CD4-positive, alpha-beta memory T cell (primary cell): ENCODE measurements around the gene FOXB2. TPM values are rescaled to one million over a fixed set of nuclear protein-coding genes. Genes with fewer than 3 reads are reported as not detected.
A peak's percentile ranks its signal among the peaks of the same experiment; 100 is the strongest.

Experiments used
- CTCF ChIA-PET: fragments of 350-600 bp; sonication (Branson Sonifier 250); formaldehyde crosslinking; loops from one replicate; lab custom pipeline; 2021; ENCODE audit warnings: inconsistent platforms; ENCODE audit not compliant: partially characterized antibody; lab: Charles Lee
- POLR2A ChIA-PET: fragments of 350-600 bp; sonication (Branson Sonifier 250); formaldehyde crosslinking; loops from one replicate; lab custom pipeline; 2021; ENCODE audit not compliant: partially characterized antibody; lab: Charles Lee
- DNase-seq, 5 donors: peaks; one replicate each; pipeline versions ENCODE4 v3.0.0 to v3.0.0-alpha.2; 2020 to 2022; ENCODE audit warnings: mixed read lengths in 1 of 5
- H3K27ac ChIP-seq: one replicate; pipeline ENCODE4 v1.7.0; 2013; ENCODE audit warnings: low read depth, low read length
- H3K27me3 ChIP-seq: 2 replicates; pipeline ENCODE4 v1.7.0; 2013; ENCODE audit warnings: mild to moderate bottlenecking, low read length, moderate library complexity; ENCODE audit not compliant: insufficient read depth
- H3K36me3 ChIP-seq: 2 replicates; pipeline ENCODE4 v1.7.0; 2013; ENCODE audit warnings: mild to moderate bottlenecking, low read length, moderate library complexity; ENCODE audit not compliant: insufficient read depth
- H3K4me1 ChIP-seq: 2 replicates; pipeline ENCODE4 v1.7.0; 2013; ENCODE audit warnings: mild to moderate bottlenecking, low read length, moderate library complexity; ENCODE audit not compliant: insufficient read depth
- H3K4me3 ChIP-seq, 2 donors: one replicate each; pipeline ENCODE4 v1.7.0; 2013; ENCODE audit warnings: low read length in 2 of 2, mild to moderate bottlenecking in 1 of 2
- H3K9me3 ChIP-seq, 2 donors: one replicate each; pipeline ENCODE4 v1.7.0; 2013; ENCODE audit warnings: low read length in 2 of 2, control low read depth in 1 of 2; ENCODE audit not compliant: control insufficient read depth in 1 of 2
- H3K27ac Mint-ChIP-seq, 7 donors: one replicate each; pipeline ENCODE4 v1.8.0; 2020 to 2021; ENCODE audit warnings: mixed read lengths in 7 of 7, mild to moderate bottlenecking in 6 of 7, inconsistent platforms in 3 of 7, moderate library complexity in 3 of 7
- H3K27me3 Mint-ChIP-seq, 2 donors: one replicate each; pipeline ENCODE4 v1.8.0; 2020 to 2021; ENCODE audit warnings: mixed read lengths in 2 of 2
- H3K36me3 Mint-ChIP-seq, 2 donors: one replicate each; pipeline ENCODE4 v1.8.0; 2020 to 2021; ENCODE audit warnings: mixed read lengths in 2 of 2, inconsistent platforms in 1 of 2, mild to moderate bottlenecking in 1 of 2
- H3K4me1 Mint-ChIP-seq, 4 donors: one replicate each; pipeline ENCODE4 v1.8.0; 2020 to 2021; ENCODE audit warnings: mixed read lengths in 4 of 4, mild to moderate bottlenecking in 1 of 4
- H3K4me3 Mint-ChIP-seq, 8 donors: one replicate each; pipeline ENCODE4 v1.8.0; 2020 to 2021; ENCODE audit warnings: mixed read lengths in 8 of 8, mild to moderate bottlenecking in 7 of 8, moderate library complexity in 6 of 8, inconsistent platforms in 3 of 8
- H3K9me3 Mint-ChIP-seq, 8 donors: one replicate each; pipeline ENCODE4 v1.8.0; 2020 to 2021; ENCODE audit warnings: mixed read lengths in 8 of 8, mild to moderate bottlenecking in 5 of 8, inconsistent platforms in 3 of 8, moderate library complexity in 1 of 8
- intact Hi-C: fragments of 100-400 bp; cut with micrococcal nuclease; formaldehyde crosslinking; loops from one replicate; pipeline ENCODE4 v1.15.1; 2023
- polyA plus RNA-seq, 2 donors: library from polyadenylated mRNA; unstranded; fragments of 300-500 nt; fragmentation: Illumina TruSeq; gene quantifications; one replicate each; pipeline ENCODE4 v1.2.3, GENCODE V29; 2021
- total RNA-seq, 2 experiments: library from RNA; stranded (reverse); gene quantifications; one replicate each; pipeline ENCODE4 v1.2.3, GENCODE V29; 2021

FOXB2 gene
- total and polyA plus RNA-seq, 4 experiments from 2014 or later, result not detected

- Mint-ChIP-seq H3K36me3 (no peaks in the 10 kb centered on the region), H3K27ac (no peak overlapping the region), H3K4me3 (peak overlapping the region; percentile 31 to 74 (median 45)), H3K4me1 (peaks cover 13 to 53% (median 29%) of the 10 kb centered on the region in 4 donors), H3K27me3 (peaks cover 50 to 64% of the 10 kb centered on the region in 2 donors), H3K9me3 (peaks cover 0 to 4% (median 0%) of the 10 kb centered on the region in 8 donors)
- peaks cover 32% of the 10 kb centered on the region for H3K27me3 ChIP-seq
- peaks cover 20% of the 10 kb centered on the region for H3K4me1 ChIP-seq
- no peaks in the 10 kb centered on the region for H3K9me3 ChIP-seq
- ChIA-PET CTCF (no interaction called here), POLR2A (interaction anchor here (0.6 kb wide), 1 partner anchor 629 kb away, joined by 3 read pairs; no protein-coding TSS in a partner anchor)
- H3K27ac ChIP-seq, result no peak overlapping the region
- DNase-seq, result no peak
- no peaks in the 10 kb centered on the region for H3K36me3 ChIP-seq
- intact Hi-C loops, result no loop called here
- no peak overlapping the region for H3K4me3 ChIP-seq
Observed at GRCh38 chr9:77020413-77021290, 1.2 kb downstream of the FOXB2 start.

- Histone ChIP-seq H3K27ac (no peak overlapping the region), H3K4me1 (peaks cover 20% of the 10 kb centered on the region), H3K9me3 (no peaks in the 10 kb centered on the region), H3K27me3 (peaks cover 32% of the 10 kb centered on the region), H3K36me3 (no peaks in the 10 kb centered on the region), H3K4me3 (no peak overlapping the region)
- H3K4me1 Mint-ChIP-seq, result peaks cover 13 to 52% (median 29%) of the 10 kb centered on the region in 4 donors
- CTCF ChIA-PET, result interaction anchor here (1.4 kb wide), 1 partner anchor 12 kb away, joined by 5 read pairs; no protein-coding TSS in a partner anchor
- no peaks in the 10 kb centered on the region for H3K36me3 Mint-ChIP-seq
- POLR2A ChIA-PET, result interaction anchor here (0.6 kb wide), 1 partner anchor 630 kb away, joined by 3 read pairs; no protein-coding TSS in a partner anchor
- peaks cover 0 to 4% (median 0%) of the 10 kb centered on the region in 8 donors for H3K9me3 Mint-ChIP-seq
- intact Hi-C loops, result no loop called here
- H3K4me3 Mint-ChIP-seq, result peak overlapping the region; percentile 31 to 74 (median 45)
- no peak for DNase-seq
- H3K27me3 Mint-ChIP-seq, result peaks cover 49 to 61% of the 10 kb centered on the region in 2 donors
- peak overlapping the region in 1 of 7 donors; percentile 84 for H3K27ac Mint-ChIP-seq
Observed at GRCh38 chr9:77021291-77021894, 1.9 kb downstream of the FOXB2 start.

- H3K36me3 Mint-ChIP-seq, result no peaks in the 10 kb centered on the region
- H3K27me3 Mint-ChIP-seq, result peaks cover 45 to 57% of the 10 kb centered on the region in 2 donors
- H3K4me3 ChIP-seq, result no peak overlapping the region
- no peak for DNase-seq
- H3K36me3 ChIP-seq, result no peaks in the 10 kb centered on the region
- peak overlapping the region in 1 of 7 donors; percentile 57 for H3K27ac Mint-ChIP-seq
- H3K4me1 Mint-ChIP-seq, result peaks cover 13 to 46% (median 29%) of the 10 kb centered on the region in 4 donors
- H3K9me3 ChIP-seq, result no peaks in the 10 kb centered on the region
- CTCF ChIA-PET, result interaction anchor here (1.4 kb wide), 1 partner anchor 13 kb away, joined by 5 read pairs; no protein-coding TSS in a partner anchor
- peaks cover 0 to 4% (median 0%) of the 10 kb centered on the region in 8 donors for H3K9me3 Mint-ChIP-seq
- H3K27ac ChIP-seq, result no peak overlapping the region
- H3K27me3 ChIP-seq, result peaks cover 31% of the 10 kb centered on the region
- POLR2A ChIA-PET, result no interaction called here
- intact Hi-C loops, result no loop called here
- H3K4me1 ChIP-seq, result peaks cover 20% of the 10 kb centered on the region
- H3K4me3 Mint-ChIP-seq, result peak overlapping the region; percentile 1 to 74 (median 51)
Observed at GRCh38 chr9:77021922-77022782, 2.7 kb downstream of the FOXB2 start.

- peaks cover 40 to 49% of the 10 kb centered on the region in 2 donors for H3K27me3 Mint-ChIP-seq
- H3K4me3 ChIP-seq, result no peak overlapping the region
- H3K4me3 Mint-ChIP-seq, result peak overlapping the region in 2 of 8 donors; percentile 6 to 44
- peaks cover 20% of the 10 kb centered on the region for H3K4me1 ChIP-seq
- H3K27ac ChIP-seq, result no peak overlapping the region
- peaks cover 0 to 4% (median 0%) of the 10 kb centered on the region in 8 donors for H3K9me3 Mint-ChIP-seq
- H3K27ac Mint-ChIP-seq, result peak overlapping the region in 1 of 7 donors; percentile 57
- H3K27me3 ChIP-seq, result peaks cover 24% of the 10 kb centered on the region
- DNase-seq, result no peak
- intact Hi-C loops, result no loop called here
- ChIA-PET CTCF (interaction anchor here (1.4 kb wide), 1 partner anchor 14 kb away, joined by 5 read pairs; no protein-coding TSS in a partner anchor), POLR2A (no interaction called here)
- H3K36me3 Mint-ChIP-seq, result no peaks in the 10 kb centered on the region
- no peaks in the 10 kb centered on the region for H3K9me3 ChIP-seq
- no peaks in the 10 kb centered on the region for H3K36me3 ChIP-seq
- peaks cover 13 to 39% (median 26%) of the 10 kb centered on the region in 4 donors for H3K4me1 Mint-ChIP-seq
Observed at GRCh38 chr9:77022783-77023440, 3.5 kb downstream of the FOXB2 start.

DNA sequence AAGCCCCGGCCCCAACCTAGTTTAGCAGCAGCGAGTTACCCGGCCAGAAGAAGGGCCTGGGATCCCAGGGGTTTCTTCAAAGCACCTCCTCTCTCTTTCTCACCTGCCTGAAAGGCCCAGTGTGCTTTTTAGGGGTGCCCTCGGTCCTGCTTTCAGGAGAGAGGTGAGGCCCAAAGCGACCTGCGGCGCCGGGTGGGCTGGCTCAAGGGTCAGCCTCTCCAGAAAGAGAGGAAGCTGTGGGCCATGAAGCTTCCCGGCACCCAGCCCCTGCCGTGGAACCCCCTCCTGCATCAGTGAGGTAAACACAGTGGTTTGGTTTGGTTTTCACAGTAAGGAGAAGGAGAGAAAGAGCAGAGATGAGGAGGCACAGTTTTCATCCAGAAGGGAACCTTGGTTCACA, 4.3 kb downstream of the FOXB2 start:
- intact Hi-C loops, result no loop called here
- Histone ChIP-seq H3K9me3 (no peaks in the 10 kb centered on the region), H3K27ac (no peak overlapping the region), H3K4me3 (no peak overlapping the region), H3K36me3 (no peaks in the 10 kb centered on the region), H3K4me1 (peaks cover 20% of the 10 kb centered on the region), H3K27me3 (peaks cover 19% of the 10 kb centered on the region)
- Mint-ChIP-seq H3K36me3 (no peaks in the 10 kb centered on the region), H3K27me3 (peaks cover 39 to 51% of the 10 kb centered on the region in 2 donors), H3K9me3 (peaks cover 0 to 4% (median 0%) of the 10 kb centered on the region in 8 donors), H3K4me3 (no peak overlapping the region), H3K4me1 (peaks cover 11 to 35% (median 23%) of the 10 kb centered on the region in 4 donors), H3K27ac (no peak overlapping the region)
- ChIA-PET CTCF (no interaction called here), POLR2A (no interaction called here)
- DNase-seq, result no peak

DNA sequence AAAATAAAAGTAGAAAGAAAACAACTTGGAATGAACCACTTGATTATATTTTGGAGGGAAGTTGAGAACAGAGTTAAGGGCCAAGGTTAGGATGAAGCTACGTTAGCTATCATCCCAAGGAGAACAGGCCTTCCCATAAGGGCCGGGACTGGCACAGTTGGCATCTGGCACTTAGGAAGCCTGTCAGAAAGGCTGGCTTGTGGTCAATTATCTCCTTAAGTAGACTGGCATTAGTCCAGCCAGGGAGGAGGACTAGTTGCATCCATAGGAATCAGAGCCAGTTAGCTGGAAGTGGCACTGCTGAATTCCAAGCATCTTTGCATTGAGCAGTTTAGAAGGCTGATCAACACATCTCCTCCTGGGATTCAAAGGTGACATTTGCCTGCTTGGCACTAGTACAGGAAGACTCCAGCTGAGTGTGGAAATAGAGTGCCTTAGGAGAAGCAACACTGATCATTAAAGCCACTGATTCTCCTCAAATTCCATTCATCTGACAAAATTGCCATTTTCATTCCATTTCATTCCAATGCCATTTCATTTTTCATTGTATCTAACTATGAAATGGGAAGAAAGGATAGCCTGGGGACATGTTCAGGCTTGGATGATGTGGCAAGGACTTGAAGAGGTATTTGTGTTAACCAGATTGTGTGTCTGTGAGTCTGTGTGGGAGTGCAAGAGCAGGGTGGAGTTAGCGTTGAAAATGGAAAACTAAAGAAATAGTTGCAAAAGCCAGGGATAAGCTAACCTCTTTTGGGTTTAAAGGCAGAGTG, 5.5 kb downstream of the FOXB2 start:
- Mint-ChIP-seq H3K9me3 (peaks cover 0 to 4% (median 0%) of the 10 kb centered on the region in 8 donors), H3K27me3 (peaks cover 40% of the 10 kb centered on the region in 2 donors)
- CTCF ChIA-PET, result interaction anchor here (2.5 kb wide), 1 partner anchor 8 kb away, joined by 6 read pairs; no protein-coding TSS in a partner anchor

More for the DNA sequence above, 5.5 kb downstream of the FOXB2 start:
- intact Hi-C loops, result no loop called here
- Histone ChIP-seq H3K4me1 (peaks cover 20% of the 10 kb centered on the region), H3K36me3 (no peaks in the 10 kb centered on the region), H3K27me3 (peaks cover 19% of the 10 kb centered on the region), H3K4me3 (no peak overlapping the region), H3K9me3 (no peaks in the 10 kb centered on the region), H3K27ac (no peak overlapping the region)
- POLR2A ChIA-PET, result no interaction called here
- peaks cover 11 to 23% (median 19%) of the 10 kb centered on the region in 4 donors for H3K4me1 Mint-ChIP-seq
- no peak overlapping the region for H3K4me3 Mint-ChIP-seq
- no peak overlapping the region for H3K27ac Mint-ChIP-seq
- H3K36me3 Mint-ChIP-seq, result no peaks in the 10 kb centered on the region
- no peak for DNase-seq
